Lower lobe of right lung (tissue), 2 donors: ENCODE data around the gene TGM6. TPM values are rescaled to one million over a fixed set of nuclear protein-coding genes. Genes with fewer than 3 reads are reported as not detected.
"Not testable (repeated sequence)": the region's sequence is repeated elsewhere in the genome, so short reads cannot be mapped to it uniquely, and the experiment has no call there.

Experiments used
- ATAC-seq, 2 donors: fragments of 200-7000 bp; cut with Tn5 transposase; one replicate each; pipeline ENCODE4 v1.9.1; 2020 to 2022; ENCODE audit warnings: mild to moderate bottlenecking in 2 of 2, moderate library complexity in 2 of 2
- DNase-seq: peaks from one replicate; pipeline ENCODE4 v3.0.0-alpha.2; 2020
- H3K27ac ChIP-seq: fragments of 200-600 bp; one replicate; pipeline ENCODE4 v1.8.0; 2022
- H3K27me3 ChIP-seq: fragments of 200-600 bp; one replicate; pipeline ENCODE4 v1.8.0; 2022; ENCODE audit warnings: low read depth
- H3K36me3 ChIP-seq: fragments of 200-600 bp; one replicate; pipeline ENCODE4 v1.8.0; 2022; ENCODE audit warnings: mild to moderate bottlenecking
- H3K4me1 ChIP-seq: fragments of 200-600 bp; one replicate; pipeline ENCODE4 v1.8.0; 2022
- H3K4me3 ChIP-seq: fragments of 200-600 bp; one replicate; pipeline ENCODE4 v1.8.0; 2022; ENCODE audit warnings: mild to moderate bottlenecking
- H3K9me3 ChIP-seq: fragments of 200-600 bp; one replicate; pipeline ENCODE4 v1.8.0; 2022
- CTCF ChIP-seq: fragments of 200-600 bp; IDR thresholded peaks from one replicate; pipeline ENCODE4 v1.8.0; 2022; ENCODE audit warnings: antibody characterized with exemption, mild to moderate bottlenecking
- intact Hi-C: fragments of 100-400 bp; cut with DNase I; formaldehyde crosslinking; loops from one replicate; pipeline ENCODE4 v1.11.0; 2022
- total RNA-seq: library from RNA; stranded (reverse); fragmentation: NEBNext Ultra II Directional; extraction: Animal tissue kit (Norgen Biotek cat#: 25700); gene quantifications from one replicate; pipeline ENCODE4 v1.2.1, GENCODE V29; 2021
- donor health status: DM: no; HTN: yes; CAD: no; lungs with severe emphysema.

Gene TGM6
- total RNA-seq, 1 donor from 2014 or later = not detected

DNA sequence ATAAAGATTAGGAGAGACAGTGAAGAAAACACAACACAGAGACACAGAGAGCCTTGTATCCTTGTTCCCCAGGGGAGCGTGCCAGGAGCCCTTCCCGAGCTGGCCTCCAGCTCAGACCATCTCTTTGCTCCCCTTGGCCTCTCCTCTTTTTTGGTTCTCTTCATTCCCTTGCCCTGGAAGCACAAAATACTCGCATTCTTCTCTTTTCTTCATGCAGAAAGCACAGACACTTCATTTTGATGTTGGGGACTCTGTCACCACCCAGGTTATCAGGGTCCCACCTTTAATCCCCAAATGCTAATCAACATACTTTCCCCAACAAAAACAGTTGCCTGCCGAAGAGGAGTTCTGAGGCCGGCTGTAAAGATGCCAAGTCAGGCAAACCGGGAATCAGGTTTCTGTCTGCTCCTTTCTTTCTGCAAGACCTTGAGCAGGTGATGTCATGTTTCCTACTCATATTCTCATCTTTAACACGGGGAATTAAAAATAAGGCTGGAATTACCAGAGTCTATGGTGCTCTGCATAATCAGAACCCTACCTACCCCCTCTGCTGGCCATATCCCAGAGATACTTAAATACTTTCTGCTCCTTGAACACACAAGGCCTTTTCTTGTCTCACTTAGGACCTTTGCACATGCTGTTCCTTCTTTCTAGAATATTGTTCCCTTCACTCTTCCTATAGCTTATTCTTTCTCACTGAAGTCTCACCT lies 21.7 kb downstream of the TGM6 start:
- TF ChIP-seq CTCF = no peak
- Histone ChIP-seq H3K27me3 (peaks cover 5% of the 10 kb centered on the region), H3K36me3 (no peaks in the 10 kb centered on the region), H3K9me3 (peaks cover 25% of the 10 kb centered on the region), H3K4me1 (no peaks in the 10 kb centered on the region), H3K4me3 (no peak overlapping the region), H3K27ac (no peak overlapping the region)
- DNase-seq = no peak
- no peak for ATAC-seq
- intact Hi-C loops = no loop called here

DNA sequence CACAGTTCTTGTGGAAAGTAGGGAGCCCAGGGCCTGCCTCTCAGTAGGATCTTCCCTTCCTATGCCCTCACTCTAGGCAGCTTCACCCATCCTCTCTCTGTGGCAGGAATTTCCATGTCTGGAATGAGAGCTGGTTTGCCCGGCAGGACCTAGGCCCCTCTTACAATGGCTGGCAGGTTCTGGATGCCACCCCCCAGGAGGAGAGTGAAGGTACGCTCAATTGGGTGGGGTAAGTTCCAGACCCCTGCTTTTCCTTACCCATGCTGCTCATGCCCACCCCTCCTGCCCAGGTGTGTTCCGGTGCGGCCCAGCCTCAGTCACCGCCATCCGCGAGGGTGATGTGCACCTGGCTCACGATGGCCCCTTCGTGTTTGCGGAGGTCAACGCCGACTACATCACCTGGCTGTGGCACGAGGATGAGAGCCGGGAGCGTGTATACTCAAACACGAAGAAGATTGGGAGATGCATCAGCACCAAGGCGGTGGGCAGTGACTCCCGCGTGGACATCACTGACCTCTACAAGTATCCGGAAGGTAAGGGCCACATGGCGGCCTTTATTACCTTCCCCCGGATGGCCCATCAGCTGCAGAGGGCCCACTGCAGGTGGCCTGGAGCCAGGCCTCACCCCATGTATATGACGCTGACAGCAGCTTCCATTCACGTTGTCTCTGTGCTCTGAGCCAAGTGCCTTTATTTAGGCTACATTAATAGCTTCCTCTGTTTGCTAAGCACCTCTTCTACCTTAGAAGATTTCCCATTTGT lies 22.8 kb downstream of the TGM6 start:
- ATAC-seq = no peak
- Histone ChIP-seq H3K27ac (no peak overlapping the region), H3K27me3 (peaks cover 11% of the 10 kb centered on the region), H3K4me3 (no peak overlapping the region), H3K9me3 (peaks cover 16% of the 10 kb centered on the region), H3K36me3 (no peaks in the 10 kb centered on the region), H3K4me1 (no peaks in the 10 kb centered on the region)
- intact Hi-C loops = no loop called here
- TF ChIP-seq CTCF = no peak
- DNase-seq = no peak

GRCh38 chr20:2405693-2406065 lies 25.0 kb downstream of the TGM6 start:
- intact Hi-C loops = no loop called here
- Histone ChIP-seq H3K27ac (no peak overlapping the region), H3K9me3 (peaks cover 14% of the 10 kb centered on the region), H3K4me3 (no peak overlapping the region), H3K4me1 (no peaks in the 10 kb centered on the region), H3K36me3 (no peaks in the 10 kb centered on the region), H3K27me3 (peaks cover 12% of the 10 kb centered on the region)
- ATAC-seq (no peak), DNase-seq (no peak)
- TF ChIP-seq CTCF = no peak

GRCh38 chr20:2407355-2407754 lies 26.7 kb downstream of the TGM6 start:
- H3K4me3 ChIP-seq, H3K36me3 ChIP-seq, ATAC-seq, H3K27ac ChIP-seq, H3K4me1 ChIP-seq, H3K27me3 ChIP-seq, intact Hi-C loops, DNase-seq: not testable (repeated sequence)
- peaks cover 14% of the 10 kb centered on the region for H3K9me3 ChIP-seq

- Histone ChIP-seq H3K4me3 (no peak overlapping the region), H3K27me3 (peaks cover 8% of the 10 kb centered on the region), H3K36me3 (no peaks in the 10 kb centered on the region), H3K4me1 (no peaks in the 10 kb centered on the region), H3K27ac (no peak overlapping the region), H3K9me3 (peaks cover 14% of the 10 kb centered on the region)
- ATAC-seq (no peak), DNase-seq (no peak)
- no peak for TF ChIP-seq CTCF
- intact Hi-C loops = no loop called here
Observed at GRCh38 chr20:2408111-2408510, 27.4 kb downstream of the TGM6 start.
